ENCODE measurements around the gene HOXA10. TPM values are rescaled to one million over a fixed set of nuclear protein-coding genes. Genes with fewer than 3 reads are reported as not detected.

The HOXA10 gene
- total RNA-seq, 4 donors from 2014 or later, result 0.56 to 1.9 (median 1.2) TPM

DNA sequence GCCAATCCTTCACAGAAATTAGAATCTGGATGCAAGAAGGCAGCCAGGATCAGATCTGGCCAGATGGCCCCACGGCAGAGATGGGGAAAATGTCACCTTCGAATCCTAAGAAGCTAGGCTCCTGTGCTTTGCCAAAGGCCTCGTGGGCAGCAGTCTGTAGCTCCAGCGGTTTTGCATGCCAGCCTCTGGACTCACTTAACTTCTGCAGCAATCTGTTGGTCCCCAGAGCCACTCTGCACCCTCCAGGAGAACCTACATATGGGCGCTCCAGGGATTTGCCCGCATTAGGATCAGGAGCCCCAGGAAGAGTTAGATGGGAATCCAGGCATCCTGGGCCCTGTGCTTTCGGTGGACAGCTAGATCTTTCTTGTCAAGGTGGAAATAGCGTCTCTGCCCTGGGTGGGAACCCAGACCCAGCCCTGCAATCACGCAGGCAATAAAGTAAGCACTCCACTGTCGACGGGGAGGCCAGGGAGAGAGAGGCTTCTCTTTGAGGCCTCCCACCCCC is 35.9 kb upstream of the HOXA10 start:
- TF ChIP-seq, protein P1, sequence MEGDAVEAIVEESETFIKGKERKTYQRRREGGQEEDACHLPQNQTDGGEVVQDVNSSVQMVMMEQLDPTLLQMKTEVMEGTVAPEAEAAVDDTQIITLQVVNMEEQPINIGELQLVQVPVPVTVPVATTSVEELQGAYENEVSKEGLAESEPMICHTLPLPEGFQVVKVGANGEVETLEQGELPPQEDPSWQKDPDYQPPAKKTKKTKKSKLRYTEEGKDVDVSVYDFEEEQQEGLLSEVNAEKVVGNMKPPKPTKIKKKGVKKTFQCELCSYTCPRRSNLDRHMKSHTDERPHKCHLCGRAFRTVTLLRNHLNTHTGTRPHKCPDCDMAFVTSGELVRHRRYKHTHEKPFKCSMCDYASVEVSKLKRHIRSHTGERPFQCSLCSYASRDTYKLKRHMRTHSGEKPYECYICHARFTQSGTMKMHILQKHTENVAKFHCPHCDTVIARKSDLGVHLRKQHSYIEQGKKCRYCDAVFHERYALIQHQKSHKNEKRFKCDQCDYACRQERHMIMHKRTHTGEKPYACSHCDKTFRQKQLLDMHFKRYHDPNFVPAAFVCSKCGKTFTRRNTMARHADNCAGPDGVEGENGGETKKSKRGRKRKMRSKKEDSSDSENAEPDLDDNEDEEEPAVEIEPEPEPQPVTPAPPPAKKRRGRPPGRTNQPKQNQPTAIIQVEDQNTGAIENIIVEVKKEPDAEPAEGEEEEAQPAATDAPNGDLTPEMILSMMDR (IDR thresholded peaks at IDR 0.05), result no peak
- ATAC-seq (ENCODE audit: low FRiP score), result no peak
- DNase-seq (ENCODE audit: low spot score), result no peak

DNA sequence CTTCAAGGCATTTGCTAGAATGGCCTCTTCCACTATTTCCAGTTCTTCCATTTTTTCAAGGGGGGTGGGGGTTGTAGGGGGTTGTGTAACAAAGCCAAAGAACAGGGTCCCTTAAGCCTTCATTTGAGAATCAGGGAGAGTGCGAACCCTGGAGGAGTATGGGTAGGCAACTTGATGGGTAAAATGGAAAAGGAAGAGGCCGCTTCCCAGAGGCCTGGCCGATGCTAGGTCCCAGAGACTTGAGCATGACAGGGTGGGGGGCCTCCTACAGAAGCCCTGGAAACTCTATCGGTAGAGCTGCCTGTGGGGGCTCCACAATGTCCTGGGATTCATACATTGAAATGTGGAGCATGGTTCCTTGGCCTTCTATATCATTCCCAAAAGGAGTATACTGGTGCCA is 34.9 kb upstream of the HOXA10 start:
- TF ChIP-seq, protein P1 (IDR thresholded peaks at IDR 0.05), result no peak
- no peak for ATAC-seq (ENCODE audit: low FRiP score)
- DNase-seq (ENCODE audit: low spot score), result no peak

DNA sequence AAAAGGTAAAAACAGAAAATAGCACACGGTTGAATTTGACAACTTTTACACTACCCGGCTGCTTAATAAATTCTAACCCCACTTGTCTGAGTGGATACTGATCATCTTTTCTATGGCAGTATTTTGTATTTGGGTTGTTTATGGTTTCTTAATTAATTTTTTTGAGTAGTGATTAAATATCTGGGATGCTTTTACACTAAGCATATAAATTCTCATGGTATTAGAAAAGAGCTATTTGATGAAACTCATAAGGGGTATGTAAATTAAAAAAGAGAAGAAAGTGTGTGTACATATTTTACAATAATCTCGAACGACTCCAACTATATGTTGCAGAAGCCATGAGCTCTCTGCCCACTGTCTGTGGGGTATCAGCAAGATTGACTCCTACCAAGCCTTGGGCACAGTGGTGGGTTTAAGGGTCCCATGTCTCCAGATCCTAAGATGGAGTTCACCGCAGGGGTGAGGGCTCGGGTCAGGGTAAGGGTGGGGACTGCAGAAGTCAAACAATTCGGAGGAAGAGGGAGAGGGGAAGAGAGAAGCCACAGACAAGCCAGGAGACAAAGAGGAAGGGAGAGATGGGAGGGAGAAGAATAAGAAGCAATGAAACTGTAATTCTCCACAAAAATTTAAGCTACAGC is 33.3 kb upstream of the HOXA10 start:
- TF ChIP-seq, protein P1 (IDR thresholded peaks at IDR 0.05), result no peak
- ATAC-seq (ENCODE audit: low FRiP score) (no peak), DNase-seq (ENCODE audit: low spot score) (no peak)

DNA sequence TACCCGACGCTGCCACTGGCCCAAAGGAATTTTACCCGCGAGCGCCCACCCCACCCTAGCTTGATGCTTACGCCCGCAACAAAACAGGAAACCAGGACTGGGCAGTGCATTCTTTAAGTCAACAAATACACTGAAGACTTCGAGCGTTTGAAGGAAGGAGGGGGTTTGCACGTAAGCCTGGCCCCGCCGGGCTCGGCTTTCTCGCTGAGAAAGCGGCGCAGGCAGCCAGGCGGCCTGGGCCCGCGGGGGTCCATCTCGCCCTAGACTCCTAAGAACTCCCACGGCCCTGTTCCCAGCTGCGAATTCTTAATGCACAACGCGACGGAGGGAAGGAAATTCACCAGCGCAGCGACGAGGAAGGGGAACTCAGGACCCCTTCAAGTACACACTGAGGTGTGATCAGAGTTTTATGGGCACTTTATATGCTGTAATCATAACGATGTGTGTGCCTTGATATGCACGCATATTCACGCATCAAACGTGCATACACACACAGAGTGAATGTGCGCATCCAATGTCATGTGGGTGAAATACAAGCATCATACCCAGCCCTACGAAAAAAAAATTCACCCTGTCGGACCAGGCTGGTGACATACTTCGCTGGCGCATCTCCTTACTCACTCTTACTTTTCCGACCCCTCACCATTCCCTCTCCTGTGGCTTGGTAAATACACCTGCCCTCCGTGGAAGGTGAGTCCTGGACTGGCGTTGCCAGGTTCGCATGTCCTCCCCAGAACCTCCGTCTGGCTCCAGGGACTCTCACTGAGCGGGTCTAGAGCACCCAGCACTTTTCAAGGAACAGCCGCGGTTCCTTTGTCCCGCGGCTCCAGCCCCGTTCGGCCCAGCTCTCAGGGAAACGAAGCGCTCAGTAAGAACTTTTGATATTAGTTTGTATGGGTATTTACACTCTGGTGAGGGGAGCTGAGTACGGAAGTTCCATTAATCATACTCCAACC is 31.5 kb upstream of the HOXA10 start:
- TF ChIP-seq, protein P1 (IDR thresholded peaks at IDR 0.05), result no peak
- no peak for ATAC-seq (ENCODE audit: low FRiP score)
- DNase-seq (ENCODE audit: low spot score), result no peak

DNA sequence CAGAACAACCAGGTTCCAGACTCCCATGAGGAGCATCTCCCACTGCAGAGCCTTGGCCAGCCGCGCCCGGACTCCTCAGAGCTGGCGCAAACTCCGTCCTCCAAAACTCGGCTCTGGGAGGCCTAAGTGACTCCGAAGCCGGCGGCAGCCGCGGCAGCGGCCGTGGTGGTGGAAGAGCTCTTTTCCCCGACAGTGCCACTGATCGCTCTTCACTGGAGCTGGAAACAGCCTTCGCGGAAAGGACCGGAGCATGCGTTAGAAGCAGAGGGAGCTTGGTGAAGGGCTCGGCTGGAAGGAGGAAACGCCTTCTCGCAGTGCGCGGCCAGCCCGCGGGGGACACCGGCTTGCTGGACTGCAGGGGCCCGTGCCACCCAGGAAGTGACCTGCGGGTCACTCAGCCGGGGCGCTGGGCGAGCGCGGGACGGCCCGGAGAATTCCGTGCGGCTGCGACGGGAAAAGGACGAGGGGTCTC is 30.8 kb upstream of the HOXA10 start:
- TF ChIP-seq, protein P1 (IDR thresholded peaks at IDR 0.05), result no peak
- DNase-seq (ENCODE audit: low spot score) (no peak), ATAC-seq (ENCODE audit: low FRiP score) (no peak)

DNA sequence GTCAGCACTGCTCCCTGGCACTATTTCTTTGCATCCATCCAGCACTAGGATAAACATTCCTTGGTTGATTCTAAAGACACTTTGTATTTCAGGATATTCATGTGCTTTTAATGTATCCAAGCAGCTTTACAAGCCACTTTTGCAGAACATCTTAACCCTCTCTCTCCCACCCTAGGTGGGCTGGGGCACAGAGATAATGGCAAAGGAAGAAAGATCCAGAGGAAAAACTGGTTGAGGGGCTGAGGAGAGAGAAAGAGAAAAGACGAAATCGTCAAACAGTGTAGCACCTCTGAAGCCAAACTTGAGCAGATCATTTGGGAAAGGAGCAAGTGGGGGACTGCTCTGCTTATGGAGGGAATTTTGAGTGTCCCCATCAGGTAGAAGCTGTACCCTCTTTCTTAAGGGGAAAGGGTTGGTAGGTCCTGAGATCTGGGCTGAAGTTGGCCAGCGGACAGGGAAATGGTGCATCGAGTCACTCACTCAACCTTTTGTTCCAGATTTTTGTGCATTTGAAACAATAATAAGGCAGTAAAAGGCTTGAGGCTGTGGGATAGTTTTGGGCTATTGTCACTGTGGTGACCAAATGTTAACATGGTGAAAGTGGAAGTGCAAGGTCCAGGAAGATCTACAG is 30.0 kb upstream of the HOXA10 start:
- DNase-seq (ENCODE audit: low spot score) (no peak), ATAC-seq (ENCODE audit: low FRiP score) (no peak)
- TF ChIP-seq, protein P1 (IDR thresholded peaks at IDR 0.05), result no peak

All from omental fat pad (tissue), 4 donors.